Measurements from ENCODE around the gene CYBA. TPM values are rescaled to one million over a fixed set of nuclear protein-coding genes. Genes with fewer than 3 reads are reported as not detected.

The CYBA gene
- total RNA-seq, 2 donors from 2014 or later, result 268 to 386 TPM

GRCh38 chr16:88652762-88653063 is 1.9 kb upstream of the CYBA start:
- Mint-ChIP-seq H3K4me1 (ENCODE audit: low read depth in 2 of 2) (peaks cover 29 to 36% of the 10 kb centered on the region in 2 donors), H3K27me3 (no peaks in the 10 kb centered on the region), H3K36me3 (no peaks in the 10 kb centered on the region), H3K9me3 (no peaks in the 10 kb centered on the region), H3K27ac (peak overlapping the region; percentile 90 to 94), H3K4me3 (peak overlapping the region; percentile 61)
- ATAC-seq (no peak), DNase-seq (ENCODE audit: low spot score) (no peak)

GRCh38 chr16:88651989-88652761 is 1.3 kb upstream of the CYBA start:
- no peak for ATAC-seq
- peaks cover 29 to 36% of the 10 kb centered on the region in 2 donors for H3K4me1 Mint-ChIP-seq (ENCODE audit: low read depth in 2 of 2)
- no peak overlapping the region for H3K4me3 Mint-ChIP-seq
- no peak for DNase-seq (ENCODE audit: low spot score)
- no peaks in the 10 kb centered on the region for H3K27me3 Mint-ChIP-seq
- no peaks in the 10 kb centered on the region for H3K36me3 Mint-ChIP-seq
- H3K27ac Mint-ChIP-seq, result peak overlapping the region; percentile 90 to 94
- no peaks in the 10 kb centered on the region for H3K9me3 Mint-ChIP-seq

- Mint-ChIP-seq H3K27ac (peak overlapping the region; percentile 90 to 94), H3K36me3 (no peaks in the 10 kb centered on the region), H3K4me3 (peak overlapping the region; percentile 87), H3K27me3 (no peaks in the 10 kb centered on the region), H3K9me3 (no peaks in the 10 kb centered on the region), H3K4me1 (ENCODE audit: low read depth in 2 of 2) (peaks cover 29 to 36% of the 10 kb centered on the region in 2 donors)
- DNase-seq (ENCODE audit: low spot score) (peak; percentile 95), ATAC-seq (peak; percentile 91 to 93)
Observed at GRCh38 chr16:88651276-88651988, 579 bp upstream of the CYBA start.

GRCh38 chr16:88649924-88650748 is 717 bp downstream of the CYBA start:
- Mint-ChIP-seq H3K4me1 (ENCODE audit: low read depth in 2 of 2) (peaks cover 29 to 35% of the 10 kb centered on the region in 2 donors), H3K27me3 (no peaks in the 10 kb centered on the region), H3K36me3 (no peaks in the 10 kb centered on the region), H3K4me3 (peak overlapping the region; percentile 87), H3K27ac (peak overlapping the region; percentile 90 to 94), H3K9me3 (no peaks in the 10 kb centered on the region)
- DNase-seq (ENCODE audit: low spot score) (peak; percentile 73), ATAC-seq (peak; percentile 16 to 17)

GRCh38 chr16:88649195-88649923 is 1.5 kb downstream of the CYBA start:
- Mint-ChIP-seq H3K4me3 (peak overlapping the region; percentile 87), H3K4me1 (ENCODE audit: low read depth in 2 of 2) (peaks cover 24 to 34% of the 10 kb centered on the region in 2 donors), H3K36me3 (no peaks in the 10 kb centered on the region), H3K9me3 (no peaks in the 10 kb centered on the region), H3K27ac (peak overlapping the region; percentile 86 to 90), H3K27me3 (no peaks in the 10 kb centered on the region)
- no peak for ATAC-seq
- no peak for DNase-seq (ENCODE audit: low spot score)

GRCh38 chr16:88647178-88648070 is 3.4 kb downstream of the CYBA start:
- H3K9me3 Mint-ChIP-seq, result no peaks in the 10 kb centered on the region
- peaks cover 14 to 28% of the 10 kb centered on the region in 2 donors for H3K4me1 Mint-ChIP-seq (ENCODE audit: low read depth in 2 of 2)
- H3K4me3 Mint-ChIP-seq, result no peak overlapping the region
- DNase-seq (ENCODE audit: low spot score) (no peak), ATAC-seq (no peak)
- H3K27me3 Mint-ChIP-seq, result no peaks in the 10 kb centered on the region
- no peaks in the 10 kb centered on the region for H3K36me3 Mint-ChIP-seq
- no peak overlapping the region for H3K27ac Mint-ChIP-seq

- H3K4me1 Mint-ChIP-seq (ENCODE audit: low read depth in 2 of 2), result peaks cover 19 to 30% of the 10 kb centered on the region in 2 donors
- no peak overlapping the region for H3K4me3 Mint-ChIP-seq
- no peaks in the 10 kb centered on the region for H3K9me3 Mint-ChIP-seq
- ATAC-seq (no peak), DNase-seq (ENCODE audit: low spot score) (no peak)
- H3K36me3 Mint-ChIP-seq, result no peaks in the 10 kb centered on the region
- H3K27me3 Mint-ChIP-seq, result no peaks in the 10 kb centered on the region
- no peak overlapping the region for H3K27ac Mint-ChIP-seq
Observed at GRCh38 chr16:88646345-88647034, 4.4 kb downstream of the CYBA start.

- H3K36me3 Mint-ChIP-seq, result no peaks in the 10 kb centered on the region
- H3K4me3 Mint-ChIP-seq, result no peak overlapping the region
- no peak for DNase-seq (ENCODE audit: low spot score)
- peaks cover 14 to 26% of the 10 kb centered on the region in 2 donors for H3K4me1 Mint-ChIP-seq (ENCODE audit: low read depth in 2 of 2)
- ATAC-seq, result no peak
- no peak overlapping the region for H3K27ac Mint-ChIP-seq
- H3K9me3 Mint-ChIP-seq, result no peaks in the 10 kb centered on the region
- H3K27me3 Mint-ChIP-seq, result no peaks in the 10 kb centered on the region
Observed at GRCh38 chr16:88645941-88646340, 4.9 kb downstream of the CYBA start.

GRCh38 chr16:88645455-88645854 is 5.4 kb downstream of the CYBA start:
- H3K4me1 Mint-ChIP-seq (ENCODE audit: low read depth in 2 of 2), result peaks cover 16 to 28% of the 10 kb centered on the region in 2 donors
- DNase-seq (ENCODE audit: low spot score) (no peak), ATAC-seq (no peak)
- H3K27ac Mint-ChIP-seq, result no peak overlapping the region
- no peaks in the 10 kb centered on the region for H3K9me3 Mint-ChIP-seq
- H3K27me3 Mint-ChIP-seq, result peaks cover 0 to under 1% of the 10 kb centered on the region in 2 donors
- H3K36me3 Mint-ChIP-seq, result no peaks in the 10 kb centered on the region
- no peak overlapping the region for H3K4me3 Mint-ChIP-seq

GRCh38 chr16:88643644-88643932 is 7.3 kb downstream of the CYBA start:
- no peaks in the 10 kb centered on the region for H3K9me3 Mint-ChIP-seq
- H3K4me3 Mint-ChIP-seq, result no peak overlapping the region
- H3K4me1 Mint-ChIP-seq (ENCODE audit: low read depth in 2 of 2), result peaks cover 15 to 29% of the 10 kb centered on the region in 2 donors
- no peak for ATAC-seq
- no peaks in the 10 kb centered on the region for H3K36me3 Mint-ChIP-seq
- no peak for DNase-seq (ENCODE audit: low spot score)
- H3K27ac Mint-ChIP-seq, result no peak overlapping the region
- peaks cover 0 to 6% of the 10 kb centered on the region in 2 donors for H3K27me3 Mint-ChIP-seq

- H3K4me3 Mint-ChIP-seq, result no peak overlapping the region
- no peak for ATAC-seq
- H3K27me3 Mint-ChIP-seq, result peaks cover 0 to 6% of the 10 kb centered on the region in 2 donors
- no peaks in the 10 kb centered on the region for H3K9me3 Mint-ChIP-seq
- H3K27ac Mint-ChIP-seq, result no peak overlapping the region
- no peak for DNase-seq (ENCODE audit: low spot score)
- peaks cover 16 to 31% of the 10 kb centered on the region in 2 donors for H3K4me1 Mint-ChIP-seq (ENCODE audit: low read depth in 2 of 2)
- H3K36me3 Mint-ChIP-seq, result no peaks in the 10 kb centered on the region
Observed at GRCh38 chr16:88642881-88643643, 7.8 kb downstream of the CYBA start.
